B cell (primary cell): ENCODE measurements around the gene GMPR2. TPM values are rescaled to one million over a fixed set of nuclear protein-coding genes. Genes with fewer than 3 reads are reported as not detected.

Experiments
- ATAC-seq: fragments of 200-7000 bp; cut with Tn5 transposase; one replicate; pipeline ENCODE4 v1.10.0; 2021; ENCODE audit warnings: low read depth, mild to moderate bottlenecking, moderate number of reproducible peaks, moderate library complexity
- CTCF ChIA-PET: fragments of 350-600 bp; sonication (Branson Sonifier 250); formaldehyde crosslinking; loops from one replicate; lab custom pipeline; 2021; ENCODE audit warnings: antibody characterized with exemption, inconsistent platforms; lab: Charles Lee
- POLR2A ChIA-PET: fragments of 350-600 bp; sonication (Branson Sonifier 250); formaldehyde crosslinking; loops from one replicate; lab custom pipeline; 2021; ENCODE audit warnings: antibody characterized with exemption; lab: Charles Lee
- DNase-seq: peaks from one replicate; pipeline ENCODE4 v3.0.0; 2013
- H2AFZ ChIP-seq: 2 replicates; pipeline ENCODE4 v1.6.1; 2012; ENCODE audit warnings: mild to moderate bottlenecking, low read depth, low read length; ENCODE audit not compliant: insufficient read depth, poor library complexity, severe bottlenecking
- H3K27ac ChIP-seq, 2 donors: 1 replicate in 1 of 2; 2 replicates in 1 of 2; pipeline ENCODE4 v1.5.1; 2012 to 2013; ENCODE audit warnings: low read length in 2 of 2, mild to moderate bottlenecking in 2 of 2, moderate library complexity in 1 of 2
- H3K27me3 ChIP-seq, 4 experiments: fragments of 200-600 bp in 1 of 4; sonication (generic) in 1 of 4; replicated peaks in 1 of 4; 1 replicate in 2 of 4; 2 replicates in 2 of 4; pipeline versions ENCODE4 v1.6.1 to v1.7.0; 2013 to 2016; ENCODE audit warnings: low read length in 3 of 4, mild to moderate bottlenecking in 2 of 4, mixed read lengths in 1 of 4, moderate library complexity in 1 of 4; ENCODE audit not compliant: insufficient read depth in 4 of 4, control insufficient read depth in 3 of 4; ENCODE audit errors: control extremely low read depth in 1 of 4
- H3K36me3 ChIP-seq, 2 experiments: replicated peaks in 1 of 2; 1 replicate in 1 of 2; 2 replicates in 1 of 2; pipeline versions ENCODE4 v1.6.1 to v1.7.1; 2013; ENCODE audit warnings: low read length in 1 of 2; ENCODE audit not compliant: insufficient read depth in 2 of 2, control insufficient read depth in 1 of 2; ENCODE audit errors: control extremely low read depth in 1 of 2, extremely low read depth in 1 of 2
- H3K4me1 ChIP-seq, 2 donors: fragments of 200-600 bp in 1 of 2; sonication (generic) in 1 of 2; 1 replicate in 1 of 2; 2 replicates in 1 of 2; pipeline versions ENCODE4 v1.5.1 to v1.6.1; 2013 to 2017; ENCODE audit warnings: low read length in 2 of 2; ENCODE audit not compliant: control insufficient read depth in 2 of 2, insufficient read depth in 2 of 2
- H3K4me2 ChIP-seq: replicated peaks from 2 replicates; pipeline ENCODE3; 2012; ENCODE audit warnings: mild to moderate bottlenecking, low read depth, low read length; ENCODE audit not compliant: poor library complexity, severe bottlenecking
- H3K4me3 ChIP-seq, 5 experiments: fragments of 200-600 bp in 1 of 5; sonication (generic) in 1 of 5; 1 replicate in 3 of 5; 2 replicates in 2 of 5; pipeline versions ENCODE4 v1.5.1 to v1.7.0; 2011 to 2016; ENCODE audit warnings: low read length in 4 of 5, mild to moderate bottlenecking in 4 of 5, low read depth in 2 of 5, control low read depth in 1 of 5, moderate library complexity in 1 of 5; ENCODE audit not compliant: insufficient read depth in 1 of 5; ENCODE audit errors: control extremely low read depth in 1 of 5, extremely low read depth in 1 of 5
- H3K79me2 ChIP-seq: fragments of 200-600 bp; sonication (generic); one replicate; pipeline ENCODE4 v1.6.0; 2016; ENCODE audit warnings: low read length; ENCODE audit not compliant: control insufficient read depth, insufficient read depth
- H3K9ac ChIP-seq: fragments of 200-600 bp; sonication (generic); 2 replicates; pipeline ENCODE4 v1.6.1; 2017; ENCODE audit warnings: mild to moderate bottlenecking, low read length, moderate library complexity
- H3K9me3 ChIP-seq, 3 donors: one replicate each; pipeline versions ENCODE4 v1.6.1 to v1.7.1; 2013; ENCODE audit warnings: low read length in 2 of 3; ENCODE audit not compliant: control insufficient read depth in 2 of 3, insufficient read depth in 1 of 3; ENCODE audit errors: control extremely low read depth in 1 of 3
- H4K20me1 ChIP-seq: 2 replicates; pipeline ENCODE4 v1.6.0; 2012; ENCODE audit warnings: mild to moderate bottlenecking, low read length; ENCODE audit not compliant: insufficient read depth, control insufficient read depth, poor library complexity, severe bottlenecking
- H3K27ac Mint-ChIP-seq: one replicate; pipeline ENCODE4 v1.8.0; 2021; ENCODE audit warnings: mixed read lengths
- H3K27me3 Mint-ChIP-seq: one replicate; pipeline ENCODE4 v1.8.0; 2021; ENCODE audit warnings: mixed read lengths
- H3K4me1 Mint-ChIP-seq: one replicate; pipeline ENCODE4 v1.8.0; 2021; ENCODE audit warnings: mixed read lengths
- H3K4me3 Mint-ChIP-seq: one replicate; pipeline ENCODE4 v1.8.0; 2021; ENCODE audit warnings: mixed read lengths
- H3K9me3 Mint-ChIP-seq: one replicate; pipeline ENCODE4 v1.8.0; 2022; ENCODE audit warnings: mixed read lengths; ENCODE audit not compliant: insufficient read depth
- CTCF ChIP-seq: fragments of 200-600 bp; IDR thresholded peaks from one replicate; pipeline ENCODE4 v1.8.0; 2022; ENCODE audit warnings: antibody characterized with exemption, mild to moderate bottlenecking
- EZH2 ChIP-seq: IDR thresholded peaks from 2 replicates; pipeline ENCODE4 v1.6.1; 2012; ENCODE audit warnings: borderline replicate concordance, low read depth, mild to moderate bottlenecking, moderate library complexity, low read length; ENCODE audit not compliant: insufficient read depth, poor library complexity, severe bottlenecking
- WGBS: methylation state at CpG from one replicate; pipeline ENCODE4 v1.1.5; 2013; ENCODE audit warnings: missing lambda C conversion rate; ENCODE audit not compliant: insufficient coverage; 5-methylcytosine and 5-hydroxymethylcytosine counted together
- intact Hi-C: fragments of 100-400 bp; cut with micrococcal nuclease; formaldehyde crosslinking; loops from one replicate; pipeline ENCODE4 v1.10.0; 2022
- polyA plus RNA-seq: library from polyadenylated mRNA; depleted of rRNA; stranded (reverse); fragments of >200 nt; gene quantifications from 2 replicates; pipeline ENCODE4 v1.2.3, GENCODE V29; 2012
- small RNA-seq: library from RNA; depleted of rRNA; stranded (forward); fragments of <200 nt; gene quantifications from one replicate; pipeline ENCODE3, GENCODE V24; 2012; ENCODE audit warnings: low replicate concordance, low read depth; ENCODE audit not compliant: insufficient read length
- total RNA-seq, 2 donors: library from RNA; stranded (reverse); fragments of 120-200 nt in 1 of 2; gene quantifications; 1 replicate in 1 of 2; 2 replicates in 1 of 2; pipeline versions ENCODE4 v1.2.3 to v1.2.4, GENCODE V29; 2013 to 2022

The GMPR2 gene
- total and polyA plus RNA-seq, 2 donors (not counting 1 experiment from before 2014, with no cell fraction given): 39.7 to 58.7 TPM

- H3K27me3 Mint-ChIP-seq: no peaks in the 10 kb centered on the region
- WGBS: 100% methylated on average over 5 of the region's 5 CpGs
- H3K27me3 ChIP-seq: no peaks in the 10 kb centered on the region
- H3K4me1 ChIP-seq: peaks cover 10 to 23% of the 10 kb centered on the region in 2 donors
- no peak overlapping the region for H3K4me3 Mint-ChIP-seq
- H3K27ac Mint-ChIP-seq: no peak overlapping the region
- H3K4me2 ChIP-seq: no peak overlapping the region
- H3K36me3 ChIP-seq: peaks cover 9 to 27% of the 10 kb centered on the region in 2 experiments
- no peak overlapping the region for H3K9ac ChIP-seq
- ChIA-PET POLR2A (no interaction called here), CTCF (no interaction called here)
- TF ChIP-seq CTCF (no peak), EZH2 (no peak)
- no peak overlapping the region for H3K4me3 ChIP-seq
- H3K9me3 Mint-ChIP-seq: no peaks in the 10 kb centered on the region
- no peaks in the 10 kb centered on the region for H3K9me3 ChIP-seq
- no peak for DNase-seq
- H3K27ac ChIP-seq: no peak overlapping the region
- H2AFZ ChIP-seq: no peak overlapping the region
- H3K4me1 Mint-ChIP-seq: peaks cover 16% of the 10 kb centered on the region
- no peak for ATAC-seq
- intact Hi-C loops: no loop called here
- peaks cover 27% of the 10 kb centered on the region for H3K79me2 ChIP-seq
- H4K20me1 ChIP-seq: no peaks in the 10 kb centered on the region
Observed at GRCh38 chr14:24286996-24287395, 54.3 kb downstream of the GMPR2 start.

Small RNA genes lying within 50 kb of the gene (small RNA-seq; reads per million reads assigned to genes)
- gene AL136295.4 (not detected), gene CHMP4A (not detected), gene MDP1 (not detected)

Other genes with a start within 250 kb of the GMPR2 start
Only the 30 nearest of the 34 such genes appear.
- gene CARMIL3, start 180.9 kb upstream of the GMPR2 start, total RNA-seq: 1.0 and 1.4 TPM in 2 replicates
- gene CARMIL3, start 180.9 kb upstream of the GMPR2 start, polyA plus RNA-seq: 2.8 and 7.2 TPM in 2 replicates
- not detected in 2 replicates for gene CPNE6, start 161.4 kb upstream of the GMPR2 start, total RNA-seq
- 0.10 TPM in 1 of 2 replicates, not detected in the other for gene CPNE6, start 161.4 kb upstream of the GMPR2 start, polyA plus RNA-seq
- gene PCK2, start 138.6 kb upstream of the GMPR2 start, total RNA-seq: 34.1 and 40.4 TPM in 2 replicates
- 43.6 and 58.4 TPM in 2 replicates for gene PCK2, start 138.6 kb upstream of the GMPR2 start, polyA plus RNA-seq
- 84.8 and 96.3 TPM in 2 replicates for gene DCAF11, start 118.2 kb upstream of the GMPR2 start, total RNA-seq
- 64.5 and 66.7 TPM in 2 replicates for gene DCAF11, start 118.2 kb upstream of the GMPR2 start, polyA plus RNA-seq
- 8.1 and 8.8 TPM in 2 replicates for gene NRL, start 118.0 kb upstream of the GMPR2 start, total RNA-seq
- gene NRL, start 118.0 kb upstream of the GMPR2 start, polyA plus RNA-seq: 4.8 and 7.0 TPM in 2 replicates
- gene FITM1, start 102.3 kb upstream of the GMPR2 start, total RNA-seq: 2.6 and 3.6 TPM in 2 replicates
- 3.3 and 4.6 TPM in 2 replicates for gene FITM1, start 102.3 kb upstream of the GMPR2 start, polyA plus RNA-seq
- gene PSME1, start 96.7 kb upstream of the GMPR2 start, total RNA-seq: 227 and 237 TPM in 2 replicates
- gene PSME1, start 96.7 kb upstream of the GMPR2 start, polyA plus RNA-seq: 257 and 295 TPM in 2 replicates
- 24.7 and 26.4 TPM in 2 replicates for gene EMC9, start 91.3 kb upstream of the GMPR2 start, total RNA-seq
- 19.3 and 25.9 TPM in 2 replicates for gene EMC9, start 91.3 kb upstream of the GMPR2 start, polyA plus RNA-seq
- 127 and 141 TPM in 2 replicates for gene PSME2, start 86.3 kb upstream of the GMPR2 start, total RNA-seq
- 126 and 137 TPM in 2 replicates for gene PSME2, start 86.3 kb upstream of the GMPR2 start, polyA plus RNA-seq
- 103 and 114 TPM in 2 replicates for gene RNF31, start 85.4 kb upstream of the GMPR2 start, total RNA-seq
- 48.3 and 69.8 TPM in 2 replicates for gene RNF31, start 85.4 kb upstream of the GMPR2 start, polyA plus RNA-seq
- gene IRF9, start 71.7 kb upstream of the GMPR2 start, total RNA-seq: 243 and 269 TPM in 2 replicates
- 191 and 237 TPM in 2 replicates for gene IRF9, start 71.7 kb upstream of the GMPR2 start, polyA plus RNA-seq
- gene REC8, start 60.8 kb upstream of the GMPR2 start, total RNA-seq: 48.4 and 62.1 TPM in 2 replicates
- 34.0 and 39.5 TPM in 2 replicates for gene REC8, start 60.8 kb upstream of the GMPR2 start, polyA plus RNA-seq
- 29.8 and 35.0 TPM in 2 replicates for gene IPO4, start 44.1 kb upstream of the GMPR2 start, total RNA-seq
- 26.7 and 28.3 TPM in 2 replicates for gene IPO4, start 44.1 kb upstream of the GMPR2 start, polyA plus RNA-seq
- 24.5 and 33.9 TPM in 2 replicates for gene TM9SF1, start 37.5 kb upstream of the GMPR2 start, total RNA-seq
- 7.6 and 10.0 TPM in 2 replicates for gene TM9SF1, start 37.5 kb upstream of the GMPR2 start, polyA plus RNA-seq
- gene TSSK4, start 27.2 kb upstream of the GMPR2 start, total RNA-seq: 1.7 TPM in 2 replicates
- gene TSSK4, start 27.2 kb upstream of the GMPR2 start, polyA plus RNA-seq: 0.14 and 0.45 TPM in 2 replicates
- gene CHMP4A, start 19.4 kb upstream of the GMPR2 start, total RNA-seq: 102 and 103 TPM in 2 replicates
- 91.2 and 95.1 TPM in 2 replicates for gene CHMP4A, start 19.4 kb upstream of the GMPR2 start, polyA plus RNA-seq
- gene MDP1, start 16.9 kb upstream of the GMPR2 start, total RNA-seq: 11.3 and 17.0 TPM in 2 replicates
- 22.6 and 28.1 TPM in 2 replicates for gene MDP1, start 16.9 kb upstream of the GMPR2 start, polyA plus RNA-seq
- 86.6 and 98.5 TPM in 2 replicates for gene NEDD8, start 562 bp upstream of the GMPR2 start, total RNA-seq
- 86.7 and 104 TPM in 2 replicates for gene NEDD8, start 562 bp upstream of the GMPR2 start, polyA plus RNA-seq
- 165 and 169 TPM in 2 replicates for gene TINF2, start 9.7 kb downstream of the GMPR2 start, total RNA-seq
- 103 and 108 TPM in 2 replicates for gene TINF2, start 9.7 kb downstream of the GMPR2 start, polyA plus RNA-seq
- gene TGM1, start 30.2 kb downstream of the GMPR2 start, total RNA-seq: 11.4 and 11.9 TPM in 2 replicates
- 2.7 and 4.9 TPM in 2 replicates for gene TGM1, start 30.2 kb downstream of the GMPR2 start, polyA plus RNA-seq
- gene RABGGTA, start 38.7 kb downstream of the GMPR2 start, total RNA-seq: 57.9 and 70.1 TPM in 2 replicates
- 134 and 159 TPM in 2 replicates for gene RABGGTA, start 38.7 kb downstream of the GMPR2 start, polyA plus RNA-seq
- gene DHRS1, start 66.9 kb downstream of the GMPR2 start, total RNA-seq: 42.7 and 43.7 TPM in 2 replicates
- 69.9 and 76.9 TPM in 2 replicates for gene DHRS1, start 66.9 kb downstream of the GMPR2 start, polyA plus RNA-seq
- 22.6 and 24.5 TPM in 2 replicates for gene NOP9, start 66.9 kb downstream of the GMPR2 start, total RNA-seq
- gene NOP9, start 66.9 kb downstream of the GMPR2 start, polyA plus RNA-seq: 9.7 and 13.7 TPM in 2 replicates
- gene CIDEB, start 75.0 kb downstream of the GMPR2 start, total RNA-seq: 32.8 and 34.3 TPM in 2 replicates
- 17.9 and 26.2 TPM in 2 replicates for gene CIDEB, start 75.0 kb downstream of the GMPR2 start, polyA plus RNA-seq
- 10.1 and 11.7 TPM in 2 replicates for gene LTB4R2, start 77.2 kb downstream of the GMPR2 start, total RNA-seq
- gene LTB4R2, start 77.2 kb downstream of the GMPR2 start, polyA plus RNA-seq: 9.0 and 10.7 TPM in 2 replicates
- 8.8 and 9.2 TPM in 2 replicates for gene LTB4R, start 78.6 kb downstream of the GMPR2 start, total RNA-seq
- 15.7 and 19.1 TPM in 2 replicates for gene LTB4R, start 78.6 kb downstream of the GMPR2 start, polyA plus RNA-seq
- 5.8 and 7.8 TPM in 2 replicates for gene ADCY4, start 102.1 kb downstream of the GMPR2 start, total RNA-seq
- gene ADCY4, start 102.1 kb downstream of the GMPR2 start, polyA plus RNA-seq: 2.3 and 3.4 TPM in 2 replicates
- 76.6 and 77.6 TPM in 2 replicates for gene RIPK3, start 107.1 kb downstream of the GMPR2 start, total RNA-seq
- gene RIPK3, start 107.1 kb downstream of the GMPR2 start, polyA plus RNA-seq: 58.5 and 65.5 TPM in 2 replicates
- 7.6 and 7.9 TPM in 2 replicates for gene NFATC4, start 135.3 kb downstream of the GMPR2 start, total RNA-seq
- gene NFATC4, start 135.3 kb downstream of the GMPR2 start, polyA plus RNA-seq: 3.1 and 3.7 TPM in 2 replicates
- 0.29 and 0.34 TPM in 2 replicates for gene NYNRIN, start 166.1 kb downstream of the GMPR2 start, total RNA-seq
- gene NYNRIN, start 166.1 kb downstream of the GMPR2 start, polyA plus RNA-seq: 0.04 TPM in 2 replicates